SKM-1 (cell line): ENCODE results near the gene ELMO3.

Experiments
- DNase-seq: peaks from one replicate; lab custom pipeline; 2025; ENCODE audit not compliant: unreplicated experiment; lab: John Stamatoyannopoulos, UW

The ELMO3 gene

DNA sequence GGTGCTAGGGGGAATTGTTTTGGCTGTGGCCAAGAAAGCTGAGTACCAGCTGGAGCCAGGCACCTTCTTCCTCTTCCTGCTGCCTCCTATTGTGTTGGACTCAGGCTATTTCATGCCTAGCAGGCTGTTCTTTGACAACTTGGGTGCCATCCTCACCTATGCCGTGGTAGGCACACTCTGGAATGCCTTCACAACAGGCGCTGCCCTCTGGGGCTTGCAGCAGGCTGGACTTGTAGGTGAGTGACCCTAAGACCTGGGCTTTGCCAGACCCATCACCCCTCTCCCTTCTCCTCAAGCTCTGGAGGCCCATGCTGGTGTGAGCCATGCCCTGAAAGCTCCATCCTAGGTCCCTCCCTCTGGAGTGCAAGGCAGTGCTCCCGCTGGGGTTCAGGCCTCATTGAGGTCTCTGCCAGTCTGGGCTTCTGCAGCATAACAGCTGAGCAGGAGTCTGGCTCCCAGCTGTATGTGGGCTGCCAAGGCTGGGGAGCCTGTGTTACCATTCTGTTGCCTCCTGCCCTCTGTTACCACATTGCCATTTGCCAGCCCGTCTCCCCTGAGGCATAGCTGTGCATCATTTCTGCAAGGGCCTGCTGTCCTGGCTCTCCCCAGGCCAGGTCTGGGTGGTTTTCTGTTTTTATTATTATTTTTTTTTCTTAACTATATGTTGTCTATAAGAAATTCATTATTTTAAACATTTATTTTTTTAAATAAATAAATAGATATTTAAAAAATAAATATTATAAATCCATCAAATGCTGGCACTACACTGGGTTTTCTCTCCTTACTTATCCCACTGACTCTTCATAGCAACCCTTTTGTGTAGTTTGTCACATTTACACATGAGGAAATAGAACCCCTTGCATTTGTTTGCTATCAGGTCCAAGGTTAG lies 53.9 kb downstream of the ELMO3 start:
- no peak for DNase-seq
